Measurements from ENCODE around the gene ILK.

GRCh38 chr11:6652182-6652581, 48.6 kb downstream of the ILK start:
- TF ChIP-seq, protein P1, sequence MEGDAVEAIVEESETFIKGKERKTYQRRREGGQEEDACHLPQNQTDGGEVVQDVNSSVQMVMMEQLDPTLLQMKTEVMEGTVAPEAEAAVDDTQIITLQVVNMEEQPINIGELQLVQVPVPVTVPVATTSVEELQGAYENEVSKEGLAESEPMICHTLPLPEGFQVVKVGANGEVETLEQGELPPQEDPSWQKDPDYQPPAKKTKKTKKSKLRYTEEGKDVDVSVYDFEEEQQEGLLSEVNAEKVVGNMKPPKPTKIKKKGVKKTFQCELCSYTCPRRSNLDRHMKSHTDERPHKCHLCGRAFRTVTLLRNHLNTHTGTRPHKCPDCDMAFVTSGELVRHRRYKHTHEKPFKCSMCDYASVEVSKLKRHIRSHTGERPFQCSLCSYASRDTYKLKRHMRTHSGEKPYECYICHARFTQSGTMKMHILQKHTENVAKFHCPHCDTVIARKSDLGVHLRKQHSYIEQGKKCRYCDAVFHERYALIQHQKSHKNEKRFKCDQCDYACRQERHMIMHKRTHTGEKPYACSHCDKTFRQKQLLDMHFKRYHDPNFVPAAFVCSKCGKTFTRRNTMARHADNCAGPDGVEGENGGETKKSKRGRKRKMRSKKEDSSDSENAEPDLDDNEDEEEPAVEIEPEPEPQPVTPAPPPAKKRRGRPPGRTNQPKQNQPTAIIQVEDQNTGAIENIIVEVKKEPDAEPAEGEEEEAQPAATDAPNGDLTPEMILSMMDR (IDR thresholded peaks at IDR 0.05; ENCODE audit: low read depth, low read length) = no peak
- no peak for TF ChIP-seq EZH2phosphoT487 (IDR thresholded peaks at IDR 0.05; ENCODE audit: low read depth)
